Measurements from ENCODE around the gene CACNA2D1.

DNA sequence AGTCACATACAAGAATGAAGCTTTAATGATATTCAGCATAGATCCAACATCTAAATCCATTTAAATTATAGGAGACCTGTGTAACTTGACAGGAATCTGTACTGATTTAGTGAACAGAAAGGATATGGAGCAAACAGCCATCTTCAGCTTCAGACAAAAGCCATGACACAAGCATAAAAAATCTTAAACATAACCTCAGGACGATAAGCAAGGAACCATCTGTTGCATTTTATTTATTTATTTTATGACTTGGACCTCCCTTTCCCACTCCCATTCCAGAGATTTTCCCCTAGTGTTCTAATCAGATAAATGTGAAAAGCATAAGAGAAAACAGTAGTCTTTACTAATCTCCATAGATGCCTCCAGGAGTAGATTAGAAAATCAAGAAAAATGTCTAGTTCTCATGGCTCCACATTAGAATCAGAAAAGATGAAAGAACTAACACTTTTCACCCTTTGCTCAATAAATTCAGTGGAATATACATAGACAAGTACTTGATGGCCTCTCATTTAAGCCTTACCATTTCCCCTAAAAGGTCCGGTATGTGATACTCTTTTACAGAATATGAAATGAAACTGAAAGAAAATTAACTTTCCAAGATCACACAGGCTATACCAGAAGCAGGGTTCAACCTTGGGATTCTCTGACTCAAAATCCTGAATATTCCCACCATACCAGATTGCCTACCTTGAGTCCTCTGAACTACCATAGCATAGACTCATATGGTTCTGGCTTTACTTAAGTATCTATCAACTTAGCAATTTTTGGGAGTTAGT is 15.2 kb downstream of the CACNA2D1 start:
- TF ChIP-seq MXI1 (IDR thresholded peaks at IDR 0.05; ENCODE audit: low read depth, low read length) (no peak), ESRRA (IDR thresholded peaks at IDR 0.05; ENCODE audit: borderline replicate concordance, low read depth) (no peak), ZKSCAN1 (IDR thresholded peaks at IDR 0.05; ENCODE audit: low read depth, low read length) (no peak), CREB1 (IDR thresholded peaks at IDR 0.05) (no peak), CREB1 (CRISPR knock-in tag; IDR thresholded peaks at IDR 0.05) (no peak), TEAD4 (IDR thresholded peaks at IDR 0.05; ENCODE audit: low read length) (no peak), TEAD4 (CRISPR knock-in tag; IDR thresholded peaks at IDR 0.05; ENCODE audit: borderline replicate concordance) (no peak)
- TF ChIP-seq, protein P1, sequence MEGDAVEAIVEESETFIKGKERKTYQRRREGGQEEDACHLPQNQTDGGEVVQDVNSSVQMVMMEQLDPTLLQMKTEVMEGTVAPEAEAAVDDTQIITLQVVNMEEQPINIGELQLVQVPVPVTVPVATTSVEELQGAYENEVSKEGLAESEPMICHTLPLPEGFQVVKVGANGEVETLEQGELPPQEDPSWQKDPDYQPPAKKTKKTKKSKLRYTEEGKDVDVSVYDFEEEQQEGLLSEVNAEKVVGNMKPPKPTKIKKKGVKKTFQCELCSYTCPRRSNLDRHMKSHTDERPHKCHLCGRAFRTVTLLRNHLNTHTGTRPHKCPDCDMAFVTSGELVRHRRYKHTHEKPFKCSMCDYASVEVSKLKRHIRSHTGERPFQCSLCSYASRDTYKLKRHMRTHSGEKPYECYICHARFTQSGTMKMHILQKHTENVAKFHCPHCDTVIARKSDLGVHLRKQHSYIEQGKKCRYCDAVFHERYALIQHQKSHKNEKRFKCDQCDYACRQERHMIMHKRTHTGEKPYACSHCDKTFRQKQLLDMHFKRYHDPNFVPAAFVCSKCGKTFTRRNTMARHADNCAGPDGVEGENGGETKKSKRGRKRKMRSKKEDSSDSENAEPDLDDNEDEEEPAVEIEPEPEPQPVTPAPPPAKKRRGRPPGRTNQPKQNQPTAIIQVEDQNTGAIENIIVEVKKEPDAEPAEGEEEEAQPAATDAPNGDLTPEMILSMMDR (IDR thresholded peaks at IDR 0.05 in 2 of 3, conservative IDR thresholded peaks at IDR 0.05 in 1 of 3; ENCODE audit: insufficient read depth in 2 of 3, low read depth in 1 of 3, low read length in 3 of 3), result no peak
- TF ChIP-seq, protein P2, sequence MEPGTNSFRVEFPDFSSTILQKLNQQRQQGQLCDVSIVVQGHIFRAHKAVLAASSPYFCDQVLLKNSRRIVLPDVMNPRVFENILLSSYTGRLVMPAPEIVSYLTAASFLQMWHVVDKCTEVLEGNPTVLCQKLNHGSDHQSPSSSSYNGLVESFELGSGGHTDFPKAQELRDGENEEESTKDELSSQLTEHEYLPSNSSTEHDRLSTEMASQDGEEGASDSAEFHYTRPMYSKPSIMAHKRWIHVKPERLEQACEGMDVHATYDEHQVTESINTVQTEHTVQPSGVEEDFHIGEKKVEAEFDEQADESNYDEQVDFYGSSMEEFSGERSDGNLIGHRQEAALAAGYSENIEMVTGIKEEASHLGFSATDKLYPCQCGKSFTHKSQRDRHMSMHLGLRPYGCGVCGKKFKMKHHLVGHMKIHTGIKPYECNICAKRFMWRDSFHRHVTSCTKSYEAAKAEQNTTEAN (CRISPR knock-in tag; IDR thresholded peaks at IDR 0.05), result no peak
- TF ChIP-seq, protein P3, sequence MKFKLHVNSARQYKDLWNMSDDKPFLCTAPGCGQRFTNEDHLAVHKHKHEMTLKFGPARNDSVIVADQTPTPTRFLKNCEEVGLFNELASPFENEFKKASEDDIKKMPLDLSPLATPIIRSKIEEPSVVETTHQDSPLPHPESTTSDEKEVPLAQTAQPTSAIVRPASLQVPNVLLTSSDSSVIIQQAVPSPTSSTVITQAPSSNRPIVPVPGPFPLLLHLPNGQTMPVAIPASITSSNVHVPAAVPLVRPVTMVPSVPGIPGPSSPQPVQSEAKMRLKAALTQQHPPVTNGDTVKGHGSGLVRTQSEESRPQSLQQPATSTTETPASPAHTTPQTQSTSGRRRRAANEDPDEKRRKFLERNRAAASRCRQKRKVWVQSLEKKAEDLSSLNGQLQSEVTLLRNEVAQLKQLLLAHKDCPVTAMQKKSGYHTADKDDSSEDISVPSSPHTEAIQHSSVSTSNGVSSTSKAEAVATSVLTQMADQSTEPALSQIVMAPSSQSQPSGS (CRISPR knock-in tag; IDR thresholded peaks at IDR 0.05), result no peak
- TF ChIP-seq, protein P4, sequence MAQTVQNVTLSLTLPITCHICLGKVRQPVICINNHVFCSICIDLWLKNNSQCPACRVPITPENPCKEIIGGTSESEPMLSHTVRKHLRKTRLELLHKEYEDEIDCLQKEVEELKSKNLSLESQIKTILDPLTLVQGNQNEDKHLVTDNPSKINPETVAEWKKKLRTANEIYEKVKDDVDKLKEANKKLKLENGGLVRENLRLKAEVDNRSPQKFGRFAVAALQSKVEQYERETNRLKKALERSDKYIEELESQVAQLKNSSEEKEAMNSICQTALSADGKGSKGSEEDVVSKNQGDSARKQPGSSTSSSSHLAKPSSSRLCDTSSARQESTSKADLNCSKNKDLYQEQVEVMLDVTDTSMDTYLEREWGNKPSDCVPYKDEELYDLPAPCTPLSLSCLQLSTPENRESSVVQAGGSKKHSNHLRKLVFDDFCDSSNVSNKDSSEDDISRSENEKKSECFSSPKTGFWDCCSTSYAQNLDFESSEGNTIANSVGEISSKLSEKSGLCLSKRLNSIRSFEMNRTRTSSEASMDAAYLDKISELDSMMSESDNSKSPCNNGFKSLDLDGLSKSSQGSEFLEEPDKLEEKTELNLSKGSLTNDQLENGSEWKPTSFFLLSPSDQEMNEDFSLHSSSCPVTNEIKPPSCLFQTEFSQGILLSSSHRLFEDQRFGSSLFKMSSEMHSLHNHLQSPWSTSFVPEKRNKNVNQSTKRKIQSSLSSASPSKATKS (CRISPR knock-in tag; IDR thresholded peaks at IDR 0.05), result no peak
- TF ChIP-seq, protein P5, sequence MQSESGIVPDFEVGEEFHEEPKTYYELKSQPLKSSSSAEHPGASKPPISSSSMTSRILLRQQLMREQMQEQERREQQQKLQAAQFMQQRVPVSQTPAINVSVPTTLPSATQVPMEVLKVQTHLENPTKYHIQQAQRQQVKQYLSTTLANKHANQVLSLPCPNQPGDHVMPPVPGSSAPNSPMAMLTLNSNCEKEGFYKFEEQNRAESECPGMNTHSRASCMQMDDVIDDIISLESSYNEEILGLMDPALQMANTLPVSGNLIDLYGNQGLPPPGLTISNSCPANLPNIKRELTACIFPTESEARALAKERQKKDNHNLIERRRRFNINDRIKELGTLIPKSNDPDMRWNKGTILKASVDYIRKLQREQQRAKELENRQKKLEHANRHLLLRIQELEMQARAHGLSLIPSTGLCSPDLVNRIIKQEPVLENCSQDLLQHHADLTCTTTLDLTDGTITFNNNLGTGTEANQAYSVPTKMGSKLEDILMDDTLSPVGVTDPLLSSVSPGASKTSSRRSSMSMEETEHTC (IDR thresholded peaks at IDR 0.05), result no peak

Measured in K562 (cell line).